ENCODE data around the gene RPL29. TPM values are rescaled to one million over a fixed set of nuclear protein-coding genes. Genes with fewer than 3 reads are reported as not detected.
A peak's percentile ranks its signal among the peaks of the same experiment; 100 is the strongest.

Gene RPL29
- total and polyA plus RNA-seq, 4 donors: 711 to 2,402 (median 1,234) TPM

DNA sequence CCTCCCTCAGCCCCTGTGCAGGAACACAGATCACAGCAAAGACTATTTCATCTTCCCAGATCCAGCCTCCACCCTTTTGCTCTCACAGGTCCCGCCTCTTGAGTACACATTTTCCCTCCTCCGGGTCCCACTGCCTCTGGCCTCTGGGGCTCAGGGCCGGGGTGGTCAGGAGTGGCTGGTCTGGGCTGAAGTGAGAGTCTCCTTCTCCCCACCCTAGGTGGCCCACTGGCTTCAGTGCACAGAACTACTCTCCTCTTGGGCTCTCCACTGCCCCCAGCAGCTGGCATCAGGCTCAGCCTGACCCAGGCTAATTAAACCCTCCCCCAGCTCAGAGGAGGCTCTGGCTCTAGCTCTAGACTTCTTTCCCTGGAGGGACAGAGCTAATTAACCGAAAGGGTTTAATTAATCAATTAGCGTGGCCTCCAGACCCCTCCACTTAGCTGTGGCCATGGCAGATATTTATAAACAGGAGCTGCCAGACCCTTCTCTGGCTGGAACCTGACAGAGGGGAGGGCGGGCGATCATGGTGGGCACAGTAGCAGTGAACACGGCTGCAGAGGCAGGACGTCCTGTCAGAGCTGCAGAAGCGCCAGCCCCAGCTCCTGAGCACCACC, 45.5 kb upstream of the RPL29 start:
- no peak overlapping the region for H3K9ac ChIP-seq (ENCODE audit: insufficient read depth in 1 of 2, low read length in 2 of 2)
- 78 to 86% methylated on average over 10 of the region's 10 CpGs for WGBS, 2 donors
- TF ChIP-seq, protein P1, sequence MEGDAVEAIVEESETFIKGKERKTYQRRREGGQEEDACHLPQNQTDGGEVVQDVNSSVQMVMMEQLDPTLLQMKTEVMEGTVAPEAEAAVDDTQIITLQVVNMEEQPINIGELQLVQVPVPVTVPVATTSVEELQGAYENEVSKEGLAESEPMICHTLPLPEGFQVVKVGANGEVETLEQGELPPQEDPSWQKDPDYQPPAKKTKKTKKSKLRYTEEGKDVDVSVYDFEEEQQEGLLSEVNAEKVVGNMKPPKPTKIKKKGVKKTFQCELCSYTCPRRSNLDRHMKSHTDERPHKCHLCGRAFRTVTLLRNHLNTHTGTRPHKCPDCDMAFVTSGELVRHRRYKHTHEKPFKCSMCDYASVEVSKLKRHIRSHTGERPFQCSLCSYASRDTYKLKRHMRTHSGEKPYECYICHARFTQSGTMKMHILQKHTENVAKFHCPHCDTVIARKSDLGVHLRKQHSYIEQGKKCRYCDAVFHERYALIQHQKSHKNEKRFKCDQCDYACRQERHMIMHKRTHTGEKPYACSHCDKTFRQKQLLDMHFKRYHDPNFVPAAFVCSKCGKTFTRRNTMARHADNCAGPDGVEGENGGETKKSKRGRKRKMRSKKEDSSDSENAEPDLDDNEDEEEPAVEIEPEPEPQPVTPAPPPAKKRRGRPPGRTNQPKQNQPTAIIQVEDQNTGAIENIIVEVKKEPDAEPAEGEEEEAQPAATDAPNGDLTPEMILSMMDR (IDR thresholded peaks at IDR 0.05; ENCODE audit: control extremely low read depth, extremely low read depth): no peak
- H3K27me3 ChIP-seq (ENCODE audit: control insufficient read depth in 3 of 3, insufficient read depth in 3 of 3, low read length in 2 of 3): no peaks in the 10 kb centered on the region
- H3K9me3 ChIP-seq (ENCODE audit: control insufficient read depth in 4 of 4, insufficient read depth in 3 of 4, low read length in 3 of 4): no peaks in the 10 kb centered on the region
- DNase-seq (peak in 1 of 3 donors; percentile 35), ATAC-seq (ENCODE audit: insufficient read depth, low FRiP score) (no peak)
- peaks cover 0 to 24% (median 20%) of the 10 kb centered on the region in 5 donors for H3K4me1 ChIP-seq (ENCODE audit: control insufficient read depth in 5 of 5, insufficient read depth in 5 of 5, low read length in 5 of 5)
- H3K4me3 ChIP-seq: no peak overlapping the region
- peak overlapping the region in 1 of 2 donors; percentile 11 for H3K27ac ChIP-seq (ENCODE audit: low read depth in 1 of 2, low read length in 1 of 2)
- no peaks in the 10 kb centered on the region for H3K36me3 ChIP-seq (ENCODE audit: control insufficient read depth in 4 of 4, insufficient read depth in 4 of 4, low read length in 4 of 4)

DNA sequence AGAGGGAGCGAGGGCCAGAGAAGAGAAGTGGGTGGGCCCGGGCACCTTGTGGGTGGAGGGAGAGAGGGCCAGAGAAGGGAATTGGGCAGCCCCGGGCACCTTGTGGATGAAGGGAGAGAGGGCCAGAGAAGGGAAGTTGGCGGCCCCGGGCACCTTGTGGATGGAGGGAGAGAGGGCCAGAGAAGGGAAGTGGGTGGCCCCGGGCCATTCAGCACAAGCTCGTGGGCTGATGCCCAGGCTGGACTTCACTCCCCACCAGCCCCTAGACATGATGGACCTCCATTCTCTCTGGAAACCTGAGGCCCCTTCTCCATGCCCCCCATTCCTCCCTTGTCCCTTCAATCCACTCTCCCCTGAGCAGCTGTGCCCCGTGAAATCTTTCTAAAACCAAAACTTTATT, 44.9 kb upstream of the RPL29 start:
- Histone ChIP-seq H3K9me3 (ENCODE audit: control insufficient read depth in 4 of 4, insufficient read depth in 3 of 4, low read length in 3 of 4) (no peaks in the 10 kb centered on the region), H3K36me3 (ENCODE audit: control insufficient read depth in 4 of 4, insufficient read depth in 4 of 4, low read length in 4 of 4) (no peaks in the 10 kb centered on the region), H3K4me1 (ENCODE audit: control insufficient read depth in 5 of 5, insufficient read depth in 5 of 5, low read length in 5 of 5) (peaks cover 0 to 22% (median 14%) of the 10 kb centered on the region in 5 donors), H3K9ac (ENCODE audit: insufficient read depth in 1 of 2, low read length in 2 of 2) (no peak overlapping the region), H3K4me3 (no peak overlapping the region), H3K27ac (ENCODE audit: low read depth in 1 of 2, low read length in 1 of 2) (peak overlapping the region in 1 of 2 donors; percentile 11), H3K27me3 (ENCODE audit: control insufficient read depth in 3 of 3, insufficient read depth in 3 of 3, low read length in 2 of 3) (no peaks in the 10 kb centered on the region)
- TF ChIP-seq, protein P1 (IDR thresholded peaks at IDR 0.05; ENCODE audit: control extremely low read depth, extremely low read depth): no peak
- no peak for DNase-seq
- WGBS, 2 donors: 75 to 76% methylated on average over 8 of the region's 8 CpGs
- ATAC-seq (ENCODE audit: insufficient read depth, low FRiP score): no peak

DNA sequence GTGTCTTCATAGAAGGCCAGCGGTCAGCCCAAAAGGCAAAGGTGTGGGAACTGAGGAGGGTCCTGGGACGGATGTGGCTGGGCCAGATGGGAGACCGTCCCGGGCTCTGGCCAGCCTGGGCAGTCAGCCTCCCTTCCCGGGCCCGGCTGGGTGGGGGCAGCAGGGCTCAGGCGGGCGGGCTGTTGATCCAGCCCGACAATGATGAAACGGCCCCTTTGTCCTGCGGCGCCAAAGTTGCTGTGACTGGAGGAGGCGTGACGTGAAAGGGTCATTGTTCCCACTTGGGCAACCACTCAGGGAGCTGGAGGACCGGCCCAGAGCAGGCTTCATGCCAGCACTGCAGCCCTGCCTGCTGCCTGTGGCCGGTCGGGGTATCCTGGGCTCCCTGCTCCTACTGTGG, 44.2 kb upstream of the RPL29 start:
- Histone ChIP-seq H3K27me3 (ENCODE audit: control insufficient read depth in 3 of 3, insufficient read depth in 3 of 3, low read length in 2 of 3) (no peaks in the 10 kb centered on the region), H3K4me1 (ENCODE audit: control insufficient read depth in 5 of 5, insufficient read depth in 5 of 5, low read length in 5 of 5) (peaks cover 0 to 22% (median 9%) of the 10 kb centered on the region in 5 donors), H3K9me3 (ENCODE audit: control insufficient read depth in 4 of 4, insufficient read depth in 3 of 4, low read length in 3 of 4) (no peaks in the 10 kb centered on the region), H3K36me3 (ENCODE audit: control insufficient read depth in 4 of 4, insufficient read depth in 4 of 4, low read length in 4 of 4) (no peaks in the 10 kb centered on the region), H3K4me3 (no peak overlapping the region), H3K27ac (ENCODE audit: low read depth in 1 of 2, low read length in 1 of 2) (peak overlapping the region; percentile 35 to 45), H3K9ac (ENCODE audit: insufficient read depth in 1 of 2, low read length in 2 of 2) (peak overlapping the region in 1 of 2 donors; percentile 11)
- TF ChIP-seq, protein P1 (IDR thresholded peaks at IDR 0.05; ENCODE audit: control extremely low read depth, extremely low read depth): no peak
- WGBS, 2 donors: 43 to 66% methylated on average over 17 of the region's 17 CpGs
- DNase-seq (peak; percentile 86 to 95 (median 91)), ATAC-seq (ENCODE audit: insufficient read depth, low FRiP score) (peak; percentile 75)

Data from lung (tissue), 12 donors.